PC-3 (cell line): Measurements from ENCODE around the gene CDK4.

ENCODE experiments used
- EZH2 ChIP-seq: fragments of 300-600 bp; sonication (generic); IDR thresholded peaks from one replicate; pipeline ENCODE4 v1.6.1; 2017; ENCODE audit warnings: antibody characterized with exemption, mild to moderate bottlenecking, low read length; ENCODE audit not compliant: unreplicated experiment
- EZH2phosphoT487 ChIP-seq: fragments of 300-600 bp; sonication (generic); IDR thresholded peaks from 2 replicates; pipeline ENCODE4 v1.6.1; 2018; ENCODE audit warnings: mild to moderate bottlenecking, antibody characterized with exemption, low read length, borderline replicate concordance
- TF ChIP-seq, protein P1 (sequence below): fragments of 300-600 bp; sonication (generic); conservative IDR thresholded peaks from 2 replicates; pipeline ENCODE4 v1.5.1; 2017; ENCODE audit warnings: antibody characterized with exemption, low read depth, mild to moderate bottlenecking, low read length

GRCh38 chr12:57758552-57759359 lies 6.6 kb upstream of the CDK4 start:
- no peak for TF ChIP-seq EZH2
- TF ChIP-seq, protein P1, sequence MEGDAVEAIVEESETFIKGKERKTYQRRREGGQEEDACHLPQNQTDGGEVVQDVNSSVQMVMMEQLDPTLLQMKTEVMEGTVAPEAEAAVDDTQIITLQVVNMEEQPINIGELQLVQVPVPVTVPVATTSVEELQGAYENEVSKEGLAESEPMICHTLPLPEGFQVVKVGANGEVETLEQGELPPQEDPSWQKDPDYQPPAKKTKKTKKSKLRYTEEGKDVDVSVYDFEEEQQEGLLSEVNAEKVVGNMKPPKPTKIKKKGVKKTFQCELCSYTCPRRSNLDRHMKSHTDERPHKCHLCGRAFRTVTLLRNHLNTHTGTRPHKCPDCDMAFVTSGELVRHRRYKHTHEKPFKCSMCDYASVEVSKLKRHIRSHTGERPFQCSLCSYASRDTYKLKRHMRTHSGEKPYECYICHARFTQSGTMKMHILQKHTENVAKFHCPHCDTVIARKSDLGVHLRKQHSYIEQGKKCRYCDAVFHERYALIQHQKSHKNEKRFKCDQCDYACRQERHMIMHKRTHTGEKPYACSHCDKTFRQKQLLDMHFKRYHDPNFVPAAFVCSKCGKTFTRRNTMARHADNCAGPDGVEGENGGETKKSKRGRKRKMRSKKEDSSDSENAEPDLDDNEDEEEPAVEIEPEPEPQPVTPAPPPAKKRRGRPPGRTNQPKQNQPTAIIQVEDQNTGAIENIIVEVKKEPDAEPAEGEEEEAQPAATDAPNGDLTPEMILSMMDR = no peak
- no peak for TF ChIP-seq EZH2phosphoT487
